Measurements from ENCODE around the gene IL31RA.

The IL31RA gene

GRCh38 chr5:55857247-55857640 lies 6.1 kb downstream of the IL31RA start:
- no peaks in the 10 kb centered on the region for H3K27me3 ChIP-seq (ENCODE audit: control insufficient read depth, insufficient read depth, low read length, poor library complexity, severe bottlenecking)
- no peak overlapping the region for H3K4me3 ChIP-seq (ENCODE audit: insufficient read depth, low read depth, low read length)
- no peaks in the 10 kb centered on the region for H3K36me3 ChIP-seq (ENCODE audit: control insufficient read depth, insufficient read depth, low read length)
- peaks cover 3% of the 10 kb centered on the region for H3K9me3 ChIP-seq (ENCODE audit: control insufficient read depth, low read length)
- H3K4me1 ChIP-seq (ENCODE audit: control insufficient read depth, insufficient read depth, low read length): no peaks in the 10 kb centered on the region
- 91 to 93% methylated on average over 3 to 4 of the region's 4 CpGs for WGBS, 2 experiments
- no peak overlapping the region for H3K27ac ChIP-seq (ENCODE audit: insufficient read depth, low read depth, low read length, poor library complexity, severe bottlenecking)

GRCh38 chr5:55858104-55858503 lies 6.9 kb downstream of the IL31RA start:
- Histone ChIP-seq H3K4me3 (ENCODE audit: insufficient read depth, low read depth, low read length) (no peak overlapping the region), H3K4me1 (ENCODE audit: control insufficient read depth, insufficient read depth, low read length) (no peaks in the 10 kb centered on the region), H3K27ac (ENCODE audit: insufficient read depth, low read depth, low read length, poor library complexity, severe bottlenecking) (no peak overlapping the region), H3K27me3 (ENCODE audit: control insufficient read depth, insufficient read depth, low read length, poor library complexity, severe bottlenecking) (no peaks in the 10 kb centered on the region), H3K9me3 (ENCODE audit: control insufficient read depth, low read length) (peaks cover 3% of the 10 kb centered on the region), H3K36me3 (ENCODE audit: control insufficient read depth, insufficient read depth, low read length) (no peaks in the 10 kb centered on the region)
- WGBS, 2 experiments: no CpG with 5 or more reads among the region's 2 CpGs

- Histone ChIP-seq H3K27me3 (ENCODE audit: control insufficient read depth, insufficient read depth, low read length, poor library complexity, severe bottlenecking) (no peaks in the 10 kb centered on the region), H3K9me3 (ENCODE audit: control insufficient read depth, low read length) (peaks cover 3% of the 10 kb centered on the region), H3K4me1 (ENCODE audit: control insufficient read depth, insufficient read depth, low read length) (no peaks in the 10 kb centered on the region), H3K4me3 (ENCODE audit: insufficient read depth, low read depth, low read length) (no peak overlapping the region), H3K36me3 (ENCODE audit: control insufficient read depth, insufficient read depth, low read length) (no peaks in the 10 kb centered on the region), H3K27ac (ENCODE audit: insufficient read depth, low read depth, low read length, poor library complexity, severe bottlenecking) (no peak overlapping the region)
- 75 to 94% methylated on average over 2 to 3 of the region's 3 CpGs for WGBS, 2 experiments
Measured at GRCh38 chr5:55860288-55860687, 9.1 kb downstream of the IL31RA start.

DNA sequence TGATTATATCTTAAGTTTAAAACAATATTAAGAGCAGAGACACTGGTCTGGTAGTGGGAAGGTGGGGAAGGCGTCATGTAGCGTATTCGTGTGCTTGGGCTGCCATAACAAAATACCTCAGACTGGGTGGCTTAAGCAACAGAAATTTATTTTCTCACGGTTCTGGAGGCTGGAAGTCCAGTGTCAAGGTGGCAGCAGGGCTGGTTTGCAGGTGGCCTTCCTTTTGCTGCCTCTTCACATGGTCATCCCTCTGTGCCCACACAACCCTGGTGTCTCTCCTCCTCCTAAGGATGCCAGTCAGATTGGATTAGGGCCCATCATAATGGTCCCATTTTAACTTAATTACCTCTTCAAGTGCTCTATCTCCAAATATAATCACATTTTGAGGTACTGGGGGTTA lies 9.6 kb downstream of the IL31RA start:
- H3K36me3 ChIP-seq (ENCODE audit: control insufficient read depth, insufficient read depth, low read length): no peaks in the 10 kb centered on the region
- no peaks in the 10 kb centered on the region for H3K4me1 ChIP-seq (ENCODE audit: control insufficient read depth, insufficient read depth, low read length)
- no peak overlapping the region for H3K27ac ChIP-seq (ENCODE audit: insufficient read depth, low read depth, low read length, poor library complexity, severe bottlenecking)
- no peaks in the 10 kb centered on the region for H3K27me3 ChIP-seq (ENCODE audit: control insufficient read depth, insufficient read depth, low read length, poor library complexity, severe bottlenecking)
- WGBS, 2 experiments: 94 to 96% methylated on average over 4 of the region's 4 CpGs
- H3K4me3 ChIP-seq (ENCODE audit: insufficient read depth, low read depth, low read length): no peak overlapping the region
- peaks cover 3% of the 10 kb centered on the region for H3K9me3 ChIP-seq (ENCODE audit: control insufficient read depth, low read length)

GRCh38 chr5:55864606-55865541 lies 13.7 kb downstream of the IL31RA start:
- Histone ChIP-seq H3K4me1 (ENCODE audit: control insufficient read depth, insufficient read depth, low read length) (no peaks in the 10 kb centered on the region), H3K36me3 (ENCODE audit: control insufficient read depth, insufficient read depth, low read length) (no peaks in the 10 kb centered on the region), H3K27me3 (ENCODE audit: control insufficient read depth, insufficient read depth, low read length, poor library complexity, severe bottlenecking) (no peaks in the 10 kb centered on the region), H3K27ac (ENCODE audit: insufficient read depth, low read depth, low read length, poor library complexity, severe bottlenecking) (no peak overlapping the region), H3K9me3 (ENCODE audit: control insufficient read depth, low read length) (peaks cover 3% of the 10 kb centered on the region), H3K4me3 (ENCODE audit: insufficient read depth, low read depth, low read length) (no peak overlapping the region)
- 91 to 93% methylated on average over 7 to 9 of the region's 9 CpGs for WGBS, 2 experiments

GRCh38 chr5:55865831-55866230 lies 14.7 kb downstream of the IL31RA start:
- no peak overlapping the region for H3K4me3 ChIP-seq (ENCODE audit: insufficient read depth, low read depth, low read length)
- 90 to 93% methylated on average over 3 of the region's 3 CpGs for WGBS, 2 experiments
- H3K9me3 ChIP-seq (ENCODE audit: control insufficient read depth, low read length): no peaks in the 10 kb centered on the region

DNA sequence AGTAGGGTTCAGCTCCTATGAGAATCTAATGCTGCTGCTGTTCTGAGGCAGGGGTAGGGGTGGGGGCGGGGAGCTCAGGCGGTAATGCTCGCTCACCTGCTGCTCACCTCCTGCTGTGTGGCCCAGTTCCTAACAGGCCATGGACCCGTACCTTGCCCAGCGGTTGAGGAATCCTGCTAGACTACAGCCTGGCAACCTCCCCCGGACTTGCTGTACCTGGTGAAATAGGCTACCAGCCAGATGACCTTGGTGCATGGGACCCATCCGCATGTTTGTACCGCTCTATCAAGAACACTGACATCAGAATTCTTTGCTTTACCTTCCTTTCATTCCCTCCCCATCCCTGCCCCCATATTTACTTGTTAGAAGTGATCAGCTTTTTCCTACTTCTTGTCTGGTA lies 15.3 kb downstream of the IL31RA start:
- 91 to 92% methylated on average over 8 of the region's 8 CpGs for WGBS, 2 experiments
- Histone ChIP-seq H3K27ac (ENCODE audit: insufficient read depth, low read depth, low read length, poor library complexity, severe bottlenecking) (no peak overlapping the region), H3K9me3 (ENCODE audit: control insufficient read depth, low read length) (no peaks in the 10 kb centered on the region), H3K4me1 (ENCODE audit: control insufficient read depth, insufficient read depth, low read length) (no peaks in the 10 kb centered on the region), H3K27me3 (ENCODE audit: control insufficient read depth, insufficient read depth, low read length, poor library complexity, severe bottlenecking) (no peaks in the 10 kb centered on the region), H3K4me3 (ENCODE audit: insufficient read depth, low read depth, low read length) (no peak overlapping the region), H3K36me3 (ENCODE audit: control insufficient read depth, insufficient read depth, low read length) (no peaks in the 10 kb centered on the region)

More at GRCh38 chr5:55865831-55866230, 14.7 kb downstream of the IL31RA start:
- Histone ChIP-seq H3K36me3 (ENCODE audit: control insufficient read depth, insufficient read depth, low read length) (no peaks in the 10 kb centered on the region), H3K27me3 (ENCODE audit: control insufficient read depth, insufficient read depth, low read length, poor library complexity, severe bottlenecking) (no peaks in the 10 kb centered on the region), H3K27ac (ENCODE audit: insufficient read depth, low read depth, low read length, poor library complexity, severe bottlenecking) (no peak overlapping the region), H3K4me1 (ENCODE audit: control insufficient read depth, insufficient read depth, low read length) (no peaks in the 10 kb centered on the region)

DNA sequence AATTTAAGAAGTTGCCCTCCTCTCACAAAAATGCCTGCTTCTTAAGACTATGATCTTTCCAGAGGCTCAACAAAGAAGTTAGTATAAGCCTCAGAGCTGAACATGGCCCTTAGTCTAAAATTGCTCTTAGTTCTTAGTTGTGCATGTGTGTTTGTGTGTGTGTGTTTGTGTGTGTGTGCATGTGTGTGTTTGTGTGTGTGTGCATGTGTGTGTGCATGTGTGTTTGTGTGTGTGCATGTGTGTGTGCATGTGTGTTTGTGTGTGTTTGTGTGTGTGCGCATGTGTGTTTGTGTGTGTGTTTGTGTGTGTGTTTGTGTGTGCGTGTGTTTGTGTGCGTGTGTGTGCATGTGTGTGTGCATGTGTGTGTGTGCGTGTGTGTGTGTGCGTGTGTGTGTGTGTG lies 15.8 kb downstream of the IL31RA start:
- H3K27me3 ChIP-seq (ENCODE audit: control insufficient read depth, insufficient read depth, low read length, poor library complexity, severe bottlenecking): no peaks in the 10 kb centered on the region
- H3K36me3 ChIP-seq (ENCODE audit: control insufficient read depth, insufficient read depth, low read length): no peaks in the 10 kb centered on the region
- H3K9me3 ChIP-seq (ENCODE audit: control insufficient read depth, low read length): no peaks in the 10 kb centered on the region
- H3K4me1 ChIP-seq (ENCODE audit: control insufficient read depth, insufficient read depth, low read length): no peaks in the 10 kb centered on the region
- no peak overlapping the region for H3K27ac ChIP-seq (ENCODE audit: insufficient read depth, low read depth, low read length, poor library complexity, severe bottlenecking)
- H3K4me3 ChIP-seq (ENCODE audit: insufficient read depth, low read depth, low read length): no peak overlapping the region
- 75 to 84% methylated on average over 5 of the region's 5 CpGs for WGBS, 2 experiments

DNA sequence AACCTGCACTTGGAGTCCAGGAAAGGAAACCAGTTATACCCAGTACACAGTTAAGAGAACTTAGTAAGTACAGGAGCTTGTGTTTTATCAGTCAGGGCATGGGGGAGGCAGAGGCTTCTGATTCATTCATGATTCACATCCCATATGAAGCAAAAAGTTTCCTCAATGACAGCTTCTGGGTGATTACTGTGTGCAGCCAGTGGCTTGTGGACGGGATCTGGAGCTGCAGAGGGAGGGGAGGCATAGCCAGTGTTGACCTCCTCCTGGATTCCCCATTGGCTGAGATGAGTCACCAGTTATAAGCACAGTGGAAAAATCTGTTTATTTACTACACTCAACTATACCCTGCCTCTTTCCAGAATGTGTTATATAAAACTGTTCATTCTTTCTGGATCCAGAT lies 17.7 kb downstream of the IL31RA start:
- Histone ChIP-seq H3K27ac (ENCODE audit: insufficient read depth, low read depth, low read length, poor library complexity, severe bottlenecking) (no peak overlapping the region), H3K4me1 (ENCODE audit: control insufficient read depth, insufficient read depth, low read length) (no peaks in the 10 kb centered on the region), H3K4me3 (ENCODE audit: insufficient read depth, low read depth, low read length) (no peak overlapping the region), H3K9me3 (ENCODE audit: control insufficient read depth, low read length) (no peaks in the 10 kb centered on the region), H3K27me3 (ENCODE audit: control insufficient read depth, insufficient read depth, low read length, poor library complexity, severe bottlenecking) (no peaks in the 10 kb centered on the region), H3K36me3 (ENCODE audit: control insufficient read depth, insufficient read depth, low read length) (no peaks in the 10 kb centered on the region)
- 62 to 68% methylated on average over 1 of the region's 1 CpG for WGBS, 2 experiments

DNA sequence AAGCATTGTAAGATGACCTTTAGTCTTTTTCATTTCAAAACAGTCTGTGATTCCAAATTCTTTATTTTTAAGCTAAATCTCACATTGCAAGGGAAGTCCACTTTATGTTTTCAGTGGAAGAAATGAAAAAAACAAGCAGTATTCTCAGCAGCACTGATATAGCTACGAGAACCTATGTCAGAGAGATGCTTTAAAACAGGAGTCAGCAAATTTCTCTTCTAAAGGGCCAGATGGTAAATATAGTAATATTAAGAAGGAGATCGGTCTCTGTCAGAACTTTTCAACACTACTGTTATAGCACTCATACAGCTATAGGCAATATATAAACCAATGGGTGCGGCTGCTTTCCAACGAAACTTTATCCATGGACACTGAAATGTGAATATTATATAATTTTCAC lies 18.7 kb downstream of the IL31RA start:
- Histone ChIP-seq H3K27ac (ENCODE audit: insufficient read depth, low read depth, low read length, poor library complexity, severe bottlenecking) (no peak overlapping the region), H3K4me1 (ENCODE audit: control insufficient read depth, insufficient read depth, low read length) (no peaks in the 10 kb centered on the region), H3K9me3 (ENCODE audit: control insufficient read depth, low read length) (no peaks in the 10 kb centered on the region), H3K27me3 (ENCODE audit: control insufficient read depth, insufficient read depth, low read length, poor library complexity, severe bottlenecking) (no peaks in the 10 kb centered on the region), H3K36me3 (ENCODE audit: control insufficient read depth, insufficient read depth, low read length) (no peaks in the 10 kb centered on the region), H3K4me3 (ENCODE audit: insufficient read depth, low read depth, low read length) (no peak overlapping the region)
- WGBS, 2 experiments: 89 to 98% methylated on average over 3 to 4 of the region's 4 CpGs
